Thoracic aorta (tissue), 2 donors: ENCODE measurements around the gene COL17A1. TPM values are rescaled to one million over a fixed set of nuclear protein-coding genes. Genes with fewer than 3 reads are reported as not detected.

Experiments used
- ATAC-seq: fragments of 150-250 bp; one replicate; pipeline ENCODE4 v1.8.0; 2017; ENCODE audit warnings: low read depth; ENCODE audit not compliant: insufficient number of reproducible peaks, low FRiP score
- DNase-seq: peaks from one replicate; pipeline ENCODE4 v3.0.0-alpha.2; 2020; ENCODE audit warnings: low spot score
- H3K27ac ChIP-seq, 2 donors: fragments of 200-600 bp; sonication (generic); 1 replicate in 1 of 2; 2 replicates in 1 of 2; pipeline ENCODE4 v1.5.1; 2016; ENCODE audit warnings: mild to moderate bottlenecking in 2 of 2, moderate library complexity in 2 of 2
- H3K27me3 ChIP-seq: fragments of 200-600 bp; sonication (generic); replicated peaks from 2 replicates; pipeline ENCODE4 v1.6.0; 2016; ENCODE audit warnings: mild to moderate bottlenecking; ENCODE audit not compliant: insufficient read depth
- H3K36me3 ChIP-seq: fragments of 200-600 bp; sonication (generic); one replicate; pipeline ENCODE4 v1.5.1; 2016
- H3K4me1 ChIP-seq, 2 donors: fragments of 200-600 bp; sonication (generic); 1 replicate in 1 of 2; 2 replicates in 1 of 2; pipeline versions ENCODE4 v1.5.1 to v1.6.0; 2016; ENCODE audit warnings: low read depth in 2 of 2, mild to moderate bottlenecking in 1 of 2; ENCODE audit not compliant: control insufficient read depth in 1 of 2
- H3K4me3 ChIP-seq: fragments of 200-600 bp; sonication (generic); 2 replicates; pipeline ENCODE4 v1.5.1; 2016; ENCODE audit warnings: mild to moderate bottlenecking
- H3K9me3 ChIP-seq: fragments of 200-600 bp; sonication (generic); 2 replicates; pipeline ENCODE4 v1.5.1; 2016
- total RNA-seq, 2 donors: library from RNA; depleted of rRNA; stranded (reverse); fragments of >200 nt; gene quantifications; one replicate each; pipeline versions ENCODE4 v1.1.0 to v1.2.3, GENCODE V29; 2016
- TF ChIP-seq, protein P1 (sequence below): fragments of 200-600 bp; sonication (generic); IDR thresholded peaks from one replicate; pipeline ENCODE4 v1.5.1; 2019; ENCODE audit warnings: antibody characterized with exemption

Gene COL17A1
- total RNA-seq, 2 donors from 2014 or later: 0.49 to 0.95 TPM

DNA sequence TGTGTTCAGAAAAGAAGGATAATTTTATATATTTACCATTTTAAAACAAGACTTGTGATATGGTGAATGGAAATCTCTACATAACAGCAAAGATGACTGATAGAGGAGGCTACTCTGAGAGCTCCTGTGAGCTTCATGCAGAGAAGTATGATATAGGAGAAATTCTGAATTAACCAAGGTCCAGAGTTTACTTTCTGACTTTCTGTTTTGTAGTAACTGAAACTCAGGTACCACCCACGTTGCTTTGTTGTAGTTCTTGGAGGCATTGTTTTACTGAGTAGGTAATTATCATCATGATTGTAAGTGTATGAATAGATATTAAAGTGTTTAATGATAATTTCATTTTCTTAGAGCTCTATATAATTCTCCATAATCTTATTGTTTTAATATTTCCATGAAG is 18.3 kb upstream of the COL17A1 start:
- ATAC-seq (no peak), DNase-seq (no peak)
- H3K27ac ChIP-seq: no peak overlapping the region
- no peak overlapping the region for H3K4me3 ChIP-seq
- H3K27me3 ChIP-seq: no peaks in the 10 kb centered on the region
- H3K36me3 ChIP-seq: no peaks in the 10 kb centered on the region
- H3K4me1 ChIP-seq: peaks cover 2 to 25% of the 10 kb centered on the region in 2 donors
- no peaks in the 10 kb centered on the region for H3K9me3 ChIP-seq
- TF ChIP-seq, protein P1, sequence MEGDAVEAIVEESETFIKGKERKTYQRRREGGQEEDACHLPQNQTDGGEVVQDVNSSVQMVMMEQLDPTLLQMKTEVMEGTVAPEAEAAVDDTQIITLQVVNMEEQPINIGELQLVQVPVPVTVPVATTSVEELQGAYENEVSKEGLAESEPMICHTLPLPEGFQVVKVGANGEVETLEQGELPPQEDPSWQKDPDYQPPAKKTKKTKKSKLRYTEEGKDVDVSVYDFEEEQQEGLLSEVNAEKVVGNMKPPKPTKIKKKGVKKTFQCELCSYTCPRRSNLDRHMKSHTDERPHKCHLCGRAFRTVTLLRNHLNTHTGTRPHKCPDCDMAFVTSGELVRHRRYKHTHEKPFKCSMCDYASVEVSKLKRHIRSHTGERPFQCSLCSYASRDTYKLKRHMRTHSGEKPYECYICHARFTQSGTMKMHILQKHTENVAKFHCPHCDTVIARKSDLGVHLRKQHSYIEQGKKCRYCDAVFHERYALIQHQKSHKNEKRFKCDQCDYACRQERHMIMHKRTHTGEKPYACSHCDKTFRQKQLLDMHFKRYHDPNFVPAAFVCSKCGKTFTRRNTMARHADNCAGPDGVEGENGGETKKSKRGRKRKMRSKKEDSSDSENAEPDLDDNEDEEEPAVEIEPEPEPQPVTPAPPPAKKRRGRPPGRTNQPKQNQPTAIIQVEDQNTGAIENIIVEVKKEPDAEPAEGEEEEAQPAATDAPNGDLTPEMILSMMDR: no peak

DNA sequence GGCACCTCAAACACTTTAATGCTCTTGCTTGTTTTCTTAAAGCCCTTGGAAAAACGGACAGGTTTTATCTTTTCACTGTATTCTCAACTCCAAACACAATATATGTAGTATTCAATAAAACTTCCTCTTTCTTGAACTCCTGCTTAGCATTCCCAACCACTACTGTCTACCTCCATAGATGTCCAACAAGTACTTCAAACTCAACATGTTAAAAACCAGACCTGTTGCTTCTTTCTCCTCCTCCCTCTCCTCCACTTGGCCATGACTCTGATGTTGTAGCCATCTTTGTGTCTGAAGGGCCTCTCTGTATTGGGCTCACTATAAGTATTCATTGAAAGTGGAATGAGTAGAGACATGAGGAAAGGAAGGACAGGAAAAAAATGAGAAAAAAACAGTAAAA is 16.2 kb upstream of the COL17A1 start:
- no peaks in the 10 kb centered on the region for H3K9me3 ChIP-seq
- H3K27ac ChIP-seq: no peak overlapping the region
- ATAC-seq (no peak), DNase-seq (no peak)
- no peaks in the 10 kb centered on the region for H3K27me3 ChIP-seq
- H3K36me3 ChIP-seq: no peaks in the 10 kb centered on the region
- TF ChIP-seq, protein P1: no peak
- no peak overlapping the region for H3K4me3 ChIP-seq
- H3K4me1 ChIP-seq: peaks cover 2 to 25% of the 10 kb centered on the region in 2 donors

DNA sequence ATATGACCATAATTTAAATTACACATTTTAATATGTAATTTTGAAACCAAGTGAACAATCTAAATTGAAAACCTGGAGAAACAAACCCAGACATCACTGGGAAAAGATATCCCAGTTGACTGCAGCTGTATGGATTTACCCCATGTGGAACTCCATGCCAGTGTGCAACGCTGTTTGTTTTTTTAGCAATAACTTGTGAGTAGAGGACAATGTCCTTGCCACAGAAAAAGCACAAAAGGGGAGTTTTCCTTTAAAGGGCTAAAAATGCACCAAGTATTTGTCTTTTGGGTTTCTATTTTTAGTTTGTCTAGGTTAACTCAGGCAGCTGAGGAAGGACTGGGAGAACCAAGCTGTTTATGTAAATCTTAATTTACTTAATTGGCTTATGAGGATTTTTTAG is 15.1 kb upstream of the COL17A1 start:
- TF ChIP-seq, protein P1: no peak
- H3K4me1 ChIP-seq: peaks cover 2 to 25% of the 10 kb centered on the region in 2 donors
- no peaks in the 10 kb centered on the region for H3K27me3 ChIP-seq
- ATAC-seq (no peak), DNase-seq (no peak)
- no peaks in the 10 kb centered on the region for H3K9me3 ChIP-seq
- no peaks in the 10 kb centered on the region for H3K36me3 ChIP-seq
- H3K4me3 ChIP-seq: no peak overlapping the region
- H3K27ac ChIP-seq: no peak overlapping the region

DNA sequence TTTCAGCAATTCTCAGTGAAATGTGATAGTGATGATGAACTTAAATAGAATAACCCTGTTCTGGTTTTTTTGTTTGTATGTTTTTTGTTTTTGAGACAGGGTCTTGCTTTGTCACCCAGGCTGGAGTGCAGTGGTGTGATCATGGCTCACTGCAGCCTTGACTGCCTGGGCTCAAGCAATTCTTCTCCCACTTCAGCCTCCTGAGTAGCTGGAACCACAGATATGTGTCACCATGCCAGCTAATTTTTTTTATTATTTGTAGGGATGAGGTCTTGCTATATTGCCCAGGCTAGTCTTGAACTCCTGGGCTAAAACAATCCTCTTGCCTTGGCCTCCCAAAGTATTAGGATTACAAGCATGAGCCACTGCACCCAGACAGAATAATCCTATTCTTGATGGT is 14.3 kb upstream of the COL17A1 start:
- H3K27me3 ChIP-seq: no peaks in the 10 kb centered on the region
- H3K36me3 ChIP-seq: no peaks in the 10 kb centered on the region
- no peak overlapping the region for H3K4me3 ChIP-seq
- H3K4me1 ChIP-seq: peaks cover 2 to 25% of the 10 kb centered on the region in 2 donors
- H3K9me3 ChIP-seq: no peaks in the 10 kb centered on the region
- no peak for ATAC-seq
- no peak for DNase-seq
- TF ChIP-seq, protein P1: no peak
- no peak overlapping the region for H3K27ac ChIP-seq

DNA sequence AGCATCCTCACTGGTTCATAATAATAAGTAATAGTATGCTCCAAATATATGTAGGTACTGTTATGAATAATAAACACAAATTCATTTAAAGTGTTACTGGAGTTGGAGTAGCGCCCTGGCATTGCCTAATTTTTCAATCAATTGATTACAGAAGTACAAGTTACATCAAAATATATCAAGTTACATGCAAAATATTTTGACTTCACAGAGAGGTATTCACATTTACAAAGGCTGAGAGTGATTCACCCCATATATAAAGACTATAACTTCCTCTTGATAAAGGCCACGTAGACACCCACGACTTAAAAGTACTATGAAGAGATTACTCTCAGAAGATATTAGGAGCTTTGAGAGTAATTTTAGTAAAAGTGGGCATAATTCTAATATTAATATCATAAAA is 13.6 kb upstream of the COL17A1 start:
- Histone ChIP-seq H3K27ac (no peak overlapping the region), H3K36me3 (no peaks in the 10 kb centered on the region), H3K4me1 (peaks cover 2 to 25% of the 10 kb centered on the region in 2 donors), H3K27me3 (no peaks in the 10 kb centered on the region), H3K4me3 (no peak overlapping the region), H3K9me3 (no peaks in the 10 kb centered on the region)
- ATAC-seq (no peak), DNase-seq (no peak)
- TF ChIP-seq, protein P1: no peak
